ENCODE data around the gene UPK2.

DNA sequence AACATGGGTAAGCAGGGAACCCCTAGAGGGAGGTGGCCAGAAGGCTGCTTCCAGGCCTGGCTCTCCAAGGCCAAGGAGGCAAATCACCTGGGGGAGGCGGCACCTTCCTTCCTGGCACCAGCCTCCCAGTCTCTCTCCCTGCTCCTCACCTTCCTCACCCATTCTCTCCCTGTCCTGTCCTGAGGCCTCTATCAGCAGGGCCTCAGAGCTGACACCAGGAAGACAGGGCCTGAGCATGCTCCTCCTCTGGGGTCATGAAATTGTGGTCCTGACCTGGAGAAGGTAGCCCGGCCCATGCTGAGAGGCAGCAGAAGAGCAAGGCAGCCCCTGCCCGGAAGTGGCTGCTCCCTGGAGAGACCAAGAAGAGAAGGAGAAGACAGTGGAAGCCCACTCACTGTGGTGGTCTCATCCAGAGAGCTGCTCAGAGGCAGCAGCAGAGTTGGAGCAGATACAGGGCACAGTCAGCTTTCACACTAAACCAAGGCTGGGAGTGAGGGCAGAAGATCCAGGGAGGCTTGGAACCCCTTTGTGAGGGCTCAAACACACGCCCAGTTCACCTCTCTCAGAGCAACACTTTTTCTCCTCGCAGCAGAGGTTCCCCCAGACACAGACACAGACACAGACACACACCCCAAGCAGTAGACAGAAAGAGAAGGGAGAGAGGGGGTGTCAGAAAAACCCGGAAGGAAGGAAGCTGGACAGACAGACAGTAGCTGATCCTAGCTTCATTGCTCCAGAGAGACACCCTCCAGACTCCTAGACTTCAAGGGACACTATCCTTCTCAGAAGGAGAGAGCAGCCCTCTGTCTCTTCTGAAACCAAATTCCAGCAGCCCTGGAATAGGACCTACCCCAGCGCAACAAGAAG, 32.1 kb upstream of the UPK2 start:
- TF ChIP-seq, protein P1, sequence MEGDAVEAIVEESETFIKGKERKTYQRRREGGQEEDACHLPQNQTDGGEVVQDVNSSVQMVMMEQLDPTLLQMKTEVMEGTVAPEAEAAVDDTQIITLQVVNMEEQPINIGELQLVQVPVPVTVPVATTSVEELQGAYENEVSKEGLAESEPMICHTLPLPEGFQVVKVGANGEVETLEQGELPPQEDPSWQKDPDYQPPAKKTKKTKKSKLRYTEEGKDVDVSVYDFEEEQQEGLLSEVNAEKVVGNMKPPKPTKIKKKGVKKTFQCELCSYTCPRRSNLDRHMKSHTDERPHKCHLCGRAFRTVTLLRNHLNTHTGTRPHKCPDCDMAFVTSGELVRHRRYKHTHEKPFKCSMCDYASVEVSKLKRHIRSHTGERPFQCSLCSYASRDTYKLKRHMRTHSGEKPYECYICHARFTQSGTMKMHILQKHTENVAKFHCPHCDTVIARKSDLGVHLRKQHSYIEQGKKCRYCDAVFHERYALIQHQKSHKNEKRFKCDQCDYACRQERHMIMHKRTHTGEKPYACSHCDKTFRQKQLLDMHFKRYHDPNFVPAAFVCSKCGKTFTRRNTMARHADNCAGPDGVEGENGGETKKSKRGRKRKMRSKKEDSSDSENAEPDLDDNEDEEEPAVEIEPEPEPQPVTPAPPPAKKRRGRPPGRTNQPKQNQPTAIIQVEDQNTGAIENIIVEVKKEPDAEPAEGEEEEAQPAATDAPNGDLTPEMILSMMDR (IDR thresholded peaks at IDR 0.05) = no peak
- TF ChIP-seq CREB1 (CRISPR knock-in tag; IDR thresholded peaks at IDR 0.05) (no peak), TEAD1 (CRISPR knock-in tag; IDR thresholded peaks at IDR 0.05) (no peak), TCF7 (CRISPR knock-in tag; IDR thresholded peaks at IDR 0.05; ENCODE audit: low read depth) (no peak), FOXK1 (CRISPR knock-in tag; IDR thresholded peaks at IDR 0.05) (no peak), SP1 (CRISPR knock-in tag; conservative IDR thresholded peaks at IDR 0.05) (no peak), ZNF232 (CRISPR knock-in tag; IDR thresholded peaks at IDR 0.05) (no peak), ATF1 (CRISPR knock-in tag; IDR thresholded peaks at IDR 0.05) (no peak), ZNF138 (CRISPR knock-in tag; conservative IDR thresholded peaks at IDR 0.05) (no peak)
- TF ChIP-seq, protein P2, sequence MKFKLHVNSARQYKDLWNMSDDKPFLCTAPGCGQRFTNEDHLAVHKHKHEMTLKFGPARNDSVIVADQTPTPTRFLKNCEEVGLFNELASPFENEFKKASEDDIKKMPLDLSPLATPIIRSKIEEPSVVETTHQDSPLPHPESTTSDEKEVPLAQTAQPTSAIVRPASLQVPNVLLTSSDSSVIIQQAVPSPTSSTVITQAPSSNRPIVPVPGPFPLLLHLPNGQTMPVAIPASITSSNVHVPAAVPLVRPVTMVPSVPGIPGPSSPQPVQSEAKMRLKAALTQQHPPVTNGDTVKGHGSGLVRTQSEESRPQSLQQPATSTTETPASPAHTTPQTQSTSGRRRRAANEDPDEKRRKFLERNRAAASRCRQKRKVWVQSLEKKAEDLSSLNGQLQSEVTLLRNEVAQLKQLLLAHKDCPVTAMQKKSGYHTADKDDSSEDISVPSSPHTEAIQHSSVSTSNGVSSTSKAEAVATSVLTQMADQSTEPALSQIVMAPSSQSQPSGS (CRISPR knock-in tag; IDR thresholded peaks at IDR 0.05; ENCODE audit: borderline replicate concordance, low read depth) = no peak
- TF ChIP-seq, protein P3, sequence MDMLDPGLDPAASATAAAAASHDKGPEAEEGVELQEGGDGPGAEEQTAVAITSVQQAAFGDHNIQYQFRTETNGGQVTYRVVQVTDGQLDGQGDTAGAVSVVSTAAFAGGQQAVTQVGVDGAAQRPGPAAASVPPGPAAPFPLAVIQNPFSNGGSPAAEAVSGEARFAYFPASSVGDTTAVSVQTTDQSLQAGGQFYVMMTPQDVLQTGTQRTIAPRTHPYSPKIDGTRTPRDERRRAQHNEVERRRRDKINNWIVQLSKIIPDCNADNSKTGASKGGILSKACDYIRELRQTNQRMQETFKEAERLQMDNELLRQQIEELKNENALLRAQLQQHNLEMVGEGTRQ (CRISPR knock-in tag; IDR thresholded peaks at IDR 0.05) = no peak
